ENCODE data around the gene SLC9A5.

DNA sequence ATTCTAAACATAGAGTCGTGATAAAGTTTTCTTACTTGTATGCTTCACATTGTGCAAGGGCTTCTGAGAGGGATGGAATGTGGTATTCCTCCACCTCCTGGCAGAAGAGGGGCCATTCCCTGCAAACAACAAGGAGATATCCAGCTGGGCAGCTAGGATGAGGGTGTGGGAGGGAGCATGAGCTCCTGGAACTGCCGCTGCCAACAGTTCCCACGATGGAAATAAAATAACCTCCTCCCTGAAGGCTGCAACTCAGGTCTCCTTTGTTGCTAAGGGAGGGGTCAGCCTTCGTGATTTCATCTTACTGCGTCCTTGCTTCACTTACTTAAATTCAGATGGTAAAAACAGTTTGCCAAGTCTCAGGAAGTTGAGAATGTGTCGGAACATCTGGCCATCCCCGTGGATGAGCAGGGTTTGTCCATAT is 46.2 kb downstream of the SLC9A5 start:
- TF ChIP-seq, protein P1, sequence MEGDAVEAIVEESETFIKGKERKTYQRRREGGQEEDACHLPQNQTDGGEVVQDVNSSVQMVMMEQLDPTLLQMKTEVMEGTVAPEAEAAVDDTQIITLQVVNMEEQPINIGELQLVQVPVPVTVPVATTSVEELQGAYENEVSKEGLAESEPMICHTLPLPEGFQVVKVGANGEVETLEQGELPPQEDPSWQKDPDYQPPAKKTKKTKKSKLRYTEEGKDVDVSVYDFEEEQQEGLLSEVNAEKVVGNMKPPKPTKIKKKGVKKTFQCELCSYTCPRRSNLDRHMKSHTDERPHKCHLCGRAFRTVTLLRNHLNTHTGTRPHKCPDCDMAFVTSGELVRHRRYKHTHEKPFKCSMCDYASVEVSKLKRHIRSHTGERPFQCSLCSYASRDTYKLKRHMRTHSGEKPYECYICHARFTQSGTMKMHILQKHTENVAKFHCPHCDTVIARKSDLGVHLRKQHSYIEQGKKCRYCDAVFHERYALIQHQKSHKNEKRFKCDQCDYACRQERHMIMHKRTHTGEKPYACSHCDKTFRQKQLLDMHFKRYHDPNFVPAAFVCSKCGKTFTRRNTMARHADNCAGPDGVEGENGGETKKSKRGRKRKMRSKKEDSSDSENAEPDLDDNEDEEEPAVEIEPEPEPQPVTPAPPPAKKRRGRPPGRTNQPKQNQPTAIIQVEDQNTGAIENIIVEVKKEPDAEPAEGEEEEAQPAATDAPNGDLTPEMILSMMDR (conservative IDR thresholded peaks at IDR 0.05; ENCODE audit: low read length) = no peak
- TF ChIP-seq EZH2phosphoT487 (IDR thresholded peaks at IDR 0.05; ENCODE audit: borderline replicate concordance, low read depth, low read length) = no peak

Data from OCI-LY7 (cell line).